ENCODE measurements around the gene PITPNM1.
A peak's percentile ranks its signal among the peaks of the same experiment; 100 is the strongest.

PITPNM1 gene

DNA sequence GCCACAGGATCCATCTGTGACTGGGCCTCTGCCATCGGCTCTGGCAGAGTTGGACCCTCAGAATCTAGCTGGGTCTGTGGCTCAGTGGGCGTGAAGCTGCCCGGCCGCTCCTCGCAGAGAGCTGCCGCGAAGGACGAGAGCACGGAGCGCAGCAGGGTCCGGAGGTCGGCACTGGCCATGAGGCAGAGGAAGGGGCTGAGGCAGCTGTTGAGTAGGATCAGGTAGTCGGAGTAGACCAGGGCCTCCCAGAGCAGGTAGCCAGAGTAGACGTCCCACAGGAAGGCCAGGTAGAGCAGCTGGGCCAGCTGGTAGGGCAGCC, 53.5 kb downstream of the PITPNM1 start:
- H3K4me3 ChIP-seq (replicated peaks; ENCODE audit: low read depth, low read length) = no peak overlapping the region
- no peak for DNase-seq (ENCODE audit: low read depth)
- TF ChIP-seq, protein P1, sequence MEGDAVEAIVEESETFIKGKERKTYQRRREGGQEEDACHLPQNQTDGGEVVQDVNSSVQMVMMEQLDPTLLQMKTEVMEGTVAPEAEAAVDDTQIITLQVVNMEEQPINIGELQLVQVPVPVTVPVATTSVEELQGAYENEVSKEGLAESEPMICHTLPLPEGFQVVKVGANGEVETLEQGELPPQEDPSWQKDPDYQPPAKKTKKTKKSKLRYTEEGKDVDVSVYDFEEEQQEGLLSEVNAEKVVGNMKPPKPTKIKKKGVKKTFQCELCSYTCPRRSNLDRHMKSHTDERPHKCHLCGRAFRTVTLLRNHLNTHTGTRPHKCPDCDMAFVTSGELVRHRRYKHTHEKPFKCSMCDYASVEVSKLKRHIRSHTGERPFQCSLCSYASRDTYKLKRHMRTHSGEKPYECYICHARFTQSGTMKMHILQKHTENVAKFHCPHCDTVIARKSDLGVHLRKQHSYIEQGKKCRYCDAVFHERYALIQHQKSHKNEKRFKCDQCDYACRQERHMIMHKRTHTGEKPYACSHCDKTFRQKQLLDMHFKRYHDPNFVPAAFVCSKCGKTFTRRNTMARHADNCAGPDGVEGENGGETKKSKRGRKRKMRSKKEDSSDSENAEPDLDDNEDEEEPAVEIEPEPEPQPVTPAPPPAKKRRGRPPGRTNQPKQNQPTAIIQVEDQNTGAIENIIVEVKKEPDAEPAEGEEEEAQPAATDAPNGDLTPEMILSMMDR (IDR thresholded peaks at IDR 0.05; ENCODE audit: low read length, missing control alignments) = no peak

DNA sequence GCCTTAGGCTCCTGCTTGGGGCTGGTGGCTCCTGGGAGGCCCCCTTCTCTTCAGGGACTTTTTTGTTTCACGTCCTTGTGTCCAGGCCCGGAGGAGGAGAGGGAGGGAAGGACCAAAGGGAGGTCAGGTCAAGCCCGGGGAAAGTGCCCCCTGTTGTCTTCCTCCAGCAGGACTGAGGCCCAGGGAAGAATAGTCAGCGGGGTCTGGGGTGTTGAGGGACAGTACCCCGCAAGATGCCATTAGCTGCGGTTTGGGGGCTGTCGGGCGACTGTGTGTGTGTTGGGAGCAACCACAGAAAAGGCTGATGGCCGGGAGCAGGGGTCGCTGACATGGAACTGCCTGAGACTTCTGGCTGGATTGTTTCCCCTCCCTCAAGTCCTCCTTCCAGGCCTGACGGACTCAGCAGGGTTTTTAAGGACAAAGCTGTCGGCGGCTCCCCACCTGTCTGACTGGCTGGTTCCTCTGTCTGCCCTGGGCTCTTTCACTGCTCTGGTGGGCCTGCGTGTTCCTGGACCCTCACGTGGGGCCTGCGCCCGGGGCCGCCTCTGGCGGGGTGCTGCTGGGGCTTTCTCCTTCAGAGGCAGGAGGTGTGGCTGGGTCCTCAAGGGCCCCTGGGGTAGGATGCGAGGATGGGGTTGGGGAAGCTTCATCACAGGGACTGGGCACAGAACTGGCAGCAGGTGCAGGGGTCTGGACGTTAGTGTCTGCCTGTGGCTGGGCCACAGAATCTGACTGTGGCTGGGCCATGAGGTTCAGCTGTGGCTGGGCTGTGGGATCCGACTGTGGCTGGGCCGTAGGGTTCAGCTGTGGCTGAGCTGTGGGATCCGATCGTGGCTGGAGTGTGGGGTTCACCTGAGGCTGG, 54.1 kb downstream of the PITPNM1 start:
- no peak overlapping the region for H3K4me3 ChIP-seq (replicated peaks; ENCODE audit: low read depth, low read length)
- TF ChIP-seq, protein P1 (IDR thresholded peaks at IDR 0.05; ENCODE audit: low read length, missing control alignments) = no peak
- no peak for DNase-seq (ENCODE audit: low read depth)

DNA sequence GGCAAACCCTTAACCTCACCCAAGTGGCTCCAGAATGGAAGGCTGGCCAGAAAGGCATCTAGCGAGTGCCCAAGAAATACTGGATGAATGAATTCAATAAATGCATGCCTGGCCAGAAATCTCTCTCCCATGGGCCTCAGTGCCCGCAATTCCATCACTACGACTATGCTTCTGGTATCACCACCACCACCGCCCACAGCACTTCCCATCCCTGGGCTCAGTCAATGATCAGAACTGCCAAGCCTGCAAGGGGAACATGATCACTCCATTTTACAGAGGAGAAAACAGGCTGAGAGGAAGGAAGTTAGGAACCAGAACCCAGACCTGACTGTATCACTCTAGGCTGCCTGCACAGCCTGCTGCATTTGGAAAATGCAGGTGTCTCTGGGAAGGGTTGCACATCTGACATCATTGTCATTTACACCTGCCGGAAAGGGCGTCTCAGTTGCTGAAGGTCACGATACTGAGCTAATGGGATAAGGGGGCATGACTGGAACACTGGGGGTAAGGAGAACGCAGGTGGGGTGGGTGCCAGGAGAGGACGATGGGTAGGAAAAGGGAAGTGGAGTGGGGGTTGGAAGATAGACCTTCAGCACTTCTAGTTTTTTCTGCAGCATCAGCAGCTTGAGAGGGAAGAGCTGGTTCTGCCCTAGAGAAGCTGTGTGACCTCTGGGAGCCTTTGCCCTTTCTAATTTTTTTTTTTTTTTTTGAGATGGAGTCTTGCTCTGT, 55.9 kb downstream of the PITPNM1 start:
- DNase-seq (ENCODE audit: low read depth) = no peak
- no peak overlapping the region for H3K4me3 ChIP-seq (replicated peaks; ENCODE audit: low read depth, low read length)
- TF ChIP-seq, protein P1 (IDR thresholded peaks at IDR 0.05; ENCODE audit: low read length, missing control alignments) = no peak

DNA sequence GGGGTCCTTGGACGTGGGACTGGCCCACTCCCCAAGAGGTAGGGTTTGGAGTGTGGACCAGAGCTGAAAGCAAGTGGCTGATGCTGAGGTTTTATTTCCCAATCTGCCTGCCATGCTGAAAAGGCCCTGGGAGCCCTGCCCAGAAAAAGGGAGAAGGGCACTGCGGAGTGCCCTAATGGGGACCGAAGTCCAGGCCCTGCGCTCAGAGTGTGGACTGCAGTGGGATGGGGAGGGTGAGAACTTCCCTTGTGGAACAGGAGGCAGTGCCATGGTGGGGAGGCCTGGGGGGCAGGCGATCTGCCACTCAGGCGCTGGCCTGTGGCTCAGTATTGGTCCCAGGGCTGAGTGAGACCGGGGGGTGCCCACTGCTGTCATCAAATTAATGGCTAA, 56.9 kb downstream of the PITPNM1 start:
- TF ChIP-seq, protein P1 (IDR thresholded peaks at IDR 0.05; ENCODE audit: low read length, missing control alignments) = no peak
- H3K4me3 ChIP-seq (replicated peaks; ENCODE audit: low read depth, low read length) = no peak overlapping the region
- DNase-seq (ENCODE audit: low read depth) = no peak

DNA sequence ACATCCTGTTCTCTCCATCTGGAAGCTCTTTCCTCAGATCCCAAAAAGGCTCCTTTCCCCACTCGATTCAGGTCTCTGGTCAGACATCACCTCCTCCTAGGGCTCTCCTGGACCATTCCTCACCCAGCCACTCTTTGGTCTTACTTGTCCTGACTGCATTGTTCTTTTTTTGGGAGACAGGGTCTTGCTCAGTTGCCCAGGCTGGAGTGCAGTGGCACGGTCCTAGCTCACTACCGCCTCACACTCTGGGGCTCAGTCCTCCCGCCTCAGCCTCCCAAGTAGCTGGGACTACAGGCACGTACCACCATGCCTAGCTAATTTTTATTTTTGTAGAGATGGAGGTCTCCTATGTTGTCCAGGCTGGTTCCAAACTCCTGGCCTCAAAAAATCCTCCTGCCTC, 59.6 kb downstream of the PITPNM1 start:
- DNase-seq (ENCODE audit: low read depth) = no peak
- H3K4me3 ChIP-seq (replicated peaks; ENCODE audit: low read depth, low read length) = no peak overlapping the region
- TF ChIP-seq, protein P1 (IDR thresholded peaks at IDR 0.05; ENCODE audit: low read length, missing control alignments) = no peak

DNA sequence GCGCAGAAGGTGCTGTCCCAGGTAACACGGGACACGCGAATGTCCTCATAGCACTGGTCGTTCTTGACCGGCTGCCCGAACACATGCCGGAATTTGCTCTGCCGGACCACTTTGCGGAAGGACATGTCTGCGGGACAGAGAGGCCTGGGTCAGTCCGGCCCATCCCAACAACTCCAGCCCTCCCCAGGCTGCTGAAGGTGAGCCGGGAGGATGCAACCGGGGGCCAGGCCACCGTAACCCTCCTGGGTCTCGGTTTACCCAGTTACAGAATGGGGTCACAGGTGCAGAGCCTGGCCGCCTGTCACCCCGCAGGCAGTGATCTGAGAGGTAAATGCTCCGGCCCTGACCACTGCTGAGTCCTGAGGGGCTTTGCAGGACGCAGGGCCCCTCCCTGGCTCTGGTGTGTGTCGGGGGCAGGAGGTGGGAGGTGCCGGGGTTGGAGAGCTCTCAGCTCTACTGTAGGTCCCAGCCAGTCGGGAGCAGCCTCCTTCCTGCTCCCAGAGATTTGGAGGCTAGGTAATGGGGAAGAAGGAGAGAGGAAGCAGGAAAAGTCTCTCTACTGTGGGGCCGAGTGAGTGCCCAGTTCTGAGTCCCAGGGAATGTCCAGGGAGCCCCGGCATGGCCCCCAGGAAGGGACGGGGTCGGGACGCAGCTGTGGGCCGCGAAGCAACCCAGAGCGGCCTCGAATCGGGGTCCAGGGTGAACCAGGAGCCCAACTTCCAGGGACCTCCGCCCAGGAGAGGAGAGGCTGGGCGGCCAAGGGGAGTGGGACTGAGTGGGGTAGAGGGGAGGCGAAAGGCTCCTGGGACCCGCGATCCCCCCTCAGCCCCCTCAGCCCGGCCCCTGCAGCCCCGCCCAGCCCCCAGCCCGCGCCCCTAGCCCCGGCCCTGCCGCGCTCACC, 62.4 kb downstream of the PITPNM1 start:
- H3K4me3 ChIP-seq (replicated peaks; ENCODE audit: low read depth, low read length) = peak overlapping the region; percentile 84
- no peak for DNase-seq (ENCODE audit: low read depth)
- TF ChIP-seq, protein P1 (IDR thresholded peaks at IDR 0.05; ENCODE audit: low read length, missing control alignments) = no peak

Measured in fibroblast of pulmonary artery (primary cell).